ENCODE data around the gene SCAND1. TPM values are rescaled to one million over a fixed set of nuclear protein-coding genes. Genes with fewer than 3 reads are reported as not detected.

Gene SCAND1
- total and polyA plus RNA-seq, 9 of the 15 experiments (the other 6 are each of a cell fraction or from before 2014, with no cell fraction given), result 0.08 to 94.0 (median 5.8) TPM

DNA sequence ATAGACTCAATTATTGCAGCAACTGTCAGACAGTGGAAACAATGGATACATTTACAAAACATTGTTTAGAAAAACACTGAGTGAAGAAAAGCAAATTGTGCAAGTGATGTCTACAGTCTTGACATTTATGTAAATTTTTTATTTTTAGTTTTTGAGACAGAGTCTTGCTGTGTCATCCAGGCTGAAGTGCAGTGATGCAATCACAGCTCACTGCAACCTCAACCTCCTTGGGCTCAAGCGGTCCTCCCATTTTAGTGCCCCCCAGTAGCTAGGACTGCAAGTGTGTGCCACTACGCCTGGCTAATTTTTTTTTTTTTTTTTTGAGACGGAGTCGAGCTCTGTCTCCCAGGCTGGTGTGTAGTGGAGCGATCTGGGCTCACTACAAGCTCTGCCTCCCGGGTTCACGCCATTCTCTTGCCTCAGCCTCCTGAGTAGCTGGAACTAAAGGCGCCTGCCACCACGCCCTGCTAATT is 23.8 kb upstream of the SCAND1 start (continued):
- TF ChIP-seq ZC3H11A (IDR thresholded peaks at IDR 0.05; ENCODE audit: low read depth, low read length) (no peak), ZNF253 (CRISPR knock-in tag; conservative IDR thresholded peaks at IDR 0.05) (no peak), FOXP1 (CRISPR knock-in tag; IDR thresholded peaks at IDR 0.05) (no peak), SETDB1 (IDR thresholded peaks at IDR 0.05; ENCODE audit: low read length) (no peak), ZNF263 (CRISPR knock-in tag; IDR thresholded peaks at IDR 0.05; ENCODE audit: borderline replicate concordance) (peak; percentile 71), ATF7 (IDR thresholded peaks at IDR 0.05) (peak; percentile 87), ZNF584 (CRISPR knock-in tag; IDR thresholded peaks at IDR 0.05; ENCODE audit: low read depth) (no peak), RHOXF2B (CRISPR knock-in tag; conservative IDR thresholded peaks at IDR 0.05) (no peak), TAL1 (IDR thresholded peaks at IDR 0.05) (no peak), ZNF589 (CRISPR knock-in tag; IDR thresholded peaks at IDR 0.05; ENCODE audit: low read depth) (0 out of 2 replicates have a peak, but pooled peaks have one; percentile 70), ZNF778 (CRISPR knock-in tag; IDR thresholded peaks at IDR 0.05) (no peak), LARP7 (IDR thresholded peaks at IDR 0.05) (no peak), PRPF4 (IDR thresholded peaks at IDR 0.05; ENCODE audit: insufficient read depth, low read depth, low read length, poor library complexity, severe bottlenecking) (no peak), MAFF (IDR thresholded peaks at IDR 0.05; ENCODE audit: low read length) (peak; percentile 34; the same call in 1 of the 2 replicates), SRSF1 (IDR thresholded peaks at IDR 0.05; ENCODE audit: low read depth, low read length) (no peak), C11orf30 (IDR thresholded peaks at IDR 0.05; ENCODE audit: low read depth) (peak; percentile 88), DIDO1 (tag; IDR thresholded peaks at IDR 0.05; ENCODE audit: low read depth) (no peak)
- TF ChIP-seq, protein P1, sequence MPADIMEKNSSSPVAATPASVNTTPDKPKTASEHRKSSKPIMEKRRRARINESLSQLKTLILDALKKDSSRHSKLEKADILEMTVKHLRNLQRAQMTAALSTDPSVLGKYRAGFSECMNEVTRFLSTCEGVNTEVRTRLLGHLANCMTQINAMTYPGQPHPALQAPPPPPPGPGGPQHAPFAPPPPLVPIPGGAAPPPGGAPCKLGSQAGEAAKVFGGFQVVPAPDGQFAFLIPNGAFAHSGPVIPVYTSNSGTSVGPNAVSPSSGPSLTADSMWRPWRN (IDR thresholded peaks at IDR 0.05; ENCODE audit: low read depth), result no peak
- TF ChIP-seq, protein P2, sequence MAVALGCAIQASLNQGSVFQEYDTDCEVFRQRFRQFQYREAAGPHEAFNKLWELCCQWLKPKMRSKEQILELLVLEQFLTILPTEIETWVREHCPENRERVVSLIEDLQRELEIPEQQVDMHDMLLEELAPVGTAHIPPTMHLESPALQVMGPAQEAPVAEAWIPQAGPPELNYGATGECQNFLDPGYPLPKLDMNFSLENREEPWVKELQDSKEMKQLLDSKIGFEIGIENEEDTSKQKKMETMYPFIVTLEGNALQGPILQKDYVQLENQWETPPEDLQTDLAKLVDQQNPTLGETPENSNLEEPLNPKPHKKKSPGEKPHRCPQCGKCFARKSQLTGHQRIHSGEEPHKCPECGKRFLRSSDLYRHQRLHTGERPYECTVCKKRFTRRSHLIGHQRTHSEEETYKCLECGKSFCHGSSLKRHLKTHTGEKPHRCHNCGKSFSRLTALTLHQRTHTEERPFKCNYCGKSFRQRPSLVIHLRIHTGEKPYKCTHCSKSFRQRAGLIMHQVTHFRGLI (CRISPR knock-in tag; IDR thresholded peaks at IDR 0.05), result no peak
- TF ChIP-seq, protein P3, sequence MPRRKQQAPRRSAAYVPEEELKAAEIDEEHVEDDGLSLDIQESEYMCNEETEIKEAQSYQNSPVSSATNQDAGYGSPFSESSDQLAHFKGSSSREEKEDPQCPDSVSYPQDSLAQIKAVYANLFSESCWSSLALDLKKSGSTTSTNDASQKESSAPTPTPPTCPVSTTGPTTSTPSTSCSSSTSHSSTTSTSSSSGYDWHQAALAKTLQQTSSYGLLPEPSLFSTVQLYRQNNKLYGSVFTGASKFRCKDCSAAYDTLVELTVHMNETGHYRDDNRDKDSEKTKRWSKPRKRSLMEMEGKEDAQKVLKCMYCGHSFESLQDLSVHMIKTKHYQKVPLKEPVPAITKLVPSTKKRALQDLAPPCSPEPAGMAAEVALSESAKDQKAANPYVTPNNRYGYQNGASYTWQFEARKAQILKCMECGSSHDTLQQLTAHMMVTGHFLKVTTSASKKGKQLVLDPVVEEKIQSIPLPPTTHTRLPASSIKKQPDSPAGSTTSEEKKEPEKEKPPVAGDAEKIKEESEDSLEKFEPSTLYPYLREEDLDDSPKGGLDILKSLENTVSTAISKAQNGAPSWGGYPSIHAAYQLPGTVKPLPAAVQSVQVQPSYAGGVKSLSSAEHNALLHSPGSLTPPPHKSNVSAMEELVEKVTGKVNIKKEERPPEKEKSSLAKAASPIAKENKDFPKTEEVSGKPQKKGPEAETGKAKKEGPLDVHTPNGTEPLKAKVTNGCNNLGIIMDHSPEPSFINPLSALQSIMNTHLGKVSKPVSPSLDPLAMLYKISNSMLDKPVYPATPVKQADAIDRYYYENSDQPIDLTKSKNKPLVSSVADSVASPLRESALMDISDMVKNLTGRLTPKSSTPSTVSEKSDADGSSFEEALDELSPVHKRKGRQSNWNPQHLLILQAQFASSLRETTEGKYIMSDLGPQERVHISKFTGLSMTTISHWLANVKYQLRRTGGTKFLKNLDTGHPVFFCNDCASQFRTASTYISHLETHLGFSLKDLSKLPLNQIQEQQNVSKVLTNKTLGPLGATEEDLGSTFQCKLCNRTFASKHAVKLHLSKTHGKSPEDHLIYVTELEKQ (CRISPR knock-in tag; IDR thresholded peaks at IDR 0.05), result no peak
- TF ChIP-seq, protein P4, sequence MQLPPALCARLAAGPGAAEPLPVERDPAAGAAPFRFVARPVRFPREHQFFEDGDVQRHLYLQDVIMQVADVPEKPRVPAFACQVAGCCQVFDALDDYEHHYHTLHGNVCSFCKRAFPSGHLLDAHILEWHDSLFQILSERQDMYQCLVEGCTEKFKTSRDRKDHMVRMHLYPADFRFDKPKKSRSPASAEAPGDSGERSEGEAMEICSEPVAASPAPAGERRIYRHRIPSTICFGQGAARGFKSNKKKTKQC (CRISPR knock-in tag; IDR thresholded peaks at IDR 0.05), result no peak
- TF ChIP-seq, protein P5, sequence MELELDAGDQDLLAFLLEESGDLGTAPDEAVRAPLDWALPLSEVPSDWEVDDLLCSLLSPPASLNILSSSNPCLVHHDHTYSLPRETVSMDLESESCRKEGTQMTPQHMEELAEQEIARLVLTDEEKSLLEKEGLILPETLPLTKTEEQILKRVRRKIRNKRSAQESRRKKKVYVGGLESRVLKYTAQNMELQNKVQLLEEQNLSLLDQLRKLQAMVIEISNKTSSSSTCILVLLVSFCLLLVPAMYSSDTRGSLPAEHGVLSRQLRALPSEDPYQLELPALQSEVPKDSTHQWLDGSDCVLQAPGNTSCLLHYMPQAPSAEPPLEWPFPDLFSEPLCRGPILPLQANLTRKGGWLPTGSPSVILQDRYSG (tag; conservative IDR thresholded peaks at IDR 0.05; ENCODE audit: low read depth), result no peak

Data from K562 (cell line).